ENCODE results near the gene LOXL1.
"Not testable (repeated sequence)": the region's sequence is repeated elsewhere in the genome, so short reads cannot be mapped to it uniquely, and the experiment has no call there.

Gene LOXL1

DNA sequence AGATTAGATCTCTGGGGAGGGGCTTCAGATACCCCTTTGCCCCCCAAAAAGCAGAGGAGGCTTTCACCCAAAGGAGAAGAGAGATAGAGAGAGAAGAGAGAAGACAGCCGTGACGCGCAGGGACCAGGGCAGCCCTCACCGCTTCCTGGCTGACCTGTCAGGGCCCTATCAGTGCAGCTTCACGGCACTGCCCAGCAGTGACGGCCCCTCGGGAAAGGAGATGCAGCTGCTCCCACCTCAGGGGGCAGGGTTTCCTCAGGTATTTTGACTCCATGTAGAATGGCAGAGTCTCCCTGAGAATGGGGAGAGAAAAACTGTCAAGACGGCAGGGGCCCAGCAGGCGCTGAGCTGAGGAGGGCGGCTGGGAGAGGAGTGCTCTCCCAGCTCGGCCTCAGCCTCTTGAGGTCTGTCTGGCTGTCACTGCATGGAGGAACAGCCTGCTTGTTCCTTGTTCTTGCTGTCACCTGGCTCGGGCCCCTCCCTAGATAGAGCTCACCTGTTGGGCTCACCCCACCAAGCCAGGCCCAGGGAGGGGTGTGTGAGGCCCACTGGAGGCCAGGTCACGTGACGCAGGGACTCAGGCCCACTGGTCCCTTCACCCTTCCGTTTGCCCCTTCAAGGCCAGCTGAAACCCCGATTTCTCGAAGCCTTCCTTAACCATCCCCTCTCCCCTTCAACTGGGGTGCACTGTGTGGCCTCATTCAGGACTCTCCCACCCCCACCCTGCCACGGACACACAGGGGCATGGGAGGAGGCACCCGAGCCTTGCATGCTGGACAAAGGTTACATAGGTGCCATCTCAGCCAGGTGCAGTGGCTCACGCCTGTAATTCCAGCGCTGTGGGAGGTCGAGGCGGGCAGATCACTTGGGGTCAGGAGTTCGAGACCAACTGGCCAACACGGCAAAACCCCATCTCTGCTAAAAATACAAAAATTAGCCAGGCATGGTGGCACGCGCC, 28.2 kb downstream of the LOXL1 start:
- no peak for DNase-seq

DNA sequence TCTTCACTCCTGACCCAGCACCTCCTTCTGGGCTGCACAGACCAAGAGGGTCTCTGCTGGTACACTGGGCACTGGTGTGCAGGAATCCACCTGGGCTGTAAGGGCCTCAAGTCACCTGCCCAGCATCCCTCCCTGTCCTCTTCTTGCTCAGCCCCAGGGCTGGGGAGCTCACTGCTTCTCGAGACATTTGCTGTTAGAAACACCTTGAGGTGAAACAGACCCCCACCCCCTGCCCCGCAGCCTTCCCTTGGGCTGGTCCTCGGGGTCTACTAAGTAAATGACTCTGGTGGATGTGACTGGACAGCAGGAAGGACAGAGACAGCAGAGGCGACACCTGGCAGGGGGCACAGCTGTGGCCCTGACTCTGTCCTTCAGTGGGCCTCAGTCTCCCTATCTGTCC, 29.1 kb downstream of the LOXL1 start:
- DNase-seq = no peak

DNA sequence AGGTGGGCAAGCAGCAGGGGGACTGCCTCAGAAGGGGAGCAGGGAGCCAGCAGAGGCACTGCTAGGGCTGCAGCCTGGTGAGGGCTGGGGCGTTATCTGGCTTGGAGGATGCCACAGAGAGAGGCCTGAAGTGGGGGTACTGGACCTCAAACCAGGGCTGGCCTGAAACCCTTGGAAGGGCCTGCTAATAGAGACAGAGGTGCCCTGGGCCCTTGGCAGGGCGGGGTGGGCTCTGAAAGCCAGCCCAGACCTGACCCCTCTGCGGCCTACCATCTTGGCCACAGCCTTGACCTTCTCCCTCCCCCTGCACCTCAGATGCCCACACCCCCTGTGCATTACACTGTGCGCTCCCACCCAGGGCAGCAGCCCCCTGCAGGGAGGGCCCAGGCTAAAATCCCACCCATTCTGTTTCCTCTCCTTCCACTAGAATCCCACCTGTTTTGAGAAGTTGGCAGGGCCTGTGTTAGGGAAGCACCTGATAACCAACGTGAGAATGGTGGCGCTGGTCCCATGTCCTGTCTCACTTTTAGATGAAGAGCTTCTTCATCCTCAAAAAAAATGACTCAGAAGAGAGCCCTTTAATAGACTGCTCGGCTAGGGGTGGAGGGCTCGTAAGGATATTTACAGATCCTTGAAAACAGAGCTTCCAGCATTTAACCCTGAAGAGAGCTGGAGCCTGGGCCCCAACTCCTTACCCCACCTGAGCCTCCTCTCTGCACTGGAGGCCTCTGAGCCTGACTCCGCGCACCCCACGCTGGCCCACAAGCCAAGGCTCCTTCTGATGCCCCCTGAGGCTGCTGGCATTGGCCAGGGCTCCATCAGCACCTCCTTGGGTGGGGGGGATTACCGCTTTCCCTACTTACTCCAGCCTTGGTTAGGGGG, 29.8 kb downstream of the LOXL1 start:
- no peak for DNase-seq

DNA sequence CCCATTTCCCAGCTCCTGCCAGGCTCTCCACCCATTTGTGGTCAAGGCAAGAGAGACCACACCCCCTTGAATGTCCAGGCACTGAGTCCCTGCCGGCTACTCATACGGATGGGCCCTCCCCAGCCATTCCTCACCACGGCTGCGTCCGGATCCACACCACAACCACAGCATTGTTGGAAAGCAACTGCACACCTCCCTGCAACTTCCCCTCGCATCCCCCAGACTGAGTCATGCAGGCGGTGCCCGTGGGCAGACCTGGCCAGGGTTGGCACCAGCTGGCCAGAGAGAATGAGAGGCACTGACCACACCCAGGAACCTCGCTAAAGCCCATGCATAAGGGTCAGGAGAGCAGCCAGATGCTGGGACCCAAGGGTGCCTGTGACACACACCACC, 30.5 kb downstream of the LOXL1 start:
- peak; percentile 87 for DNase-seq

DNA sequence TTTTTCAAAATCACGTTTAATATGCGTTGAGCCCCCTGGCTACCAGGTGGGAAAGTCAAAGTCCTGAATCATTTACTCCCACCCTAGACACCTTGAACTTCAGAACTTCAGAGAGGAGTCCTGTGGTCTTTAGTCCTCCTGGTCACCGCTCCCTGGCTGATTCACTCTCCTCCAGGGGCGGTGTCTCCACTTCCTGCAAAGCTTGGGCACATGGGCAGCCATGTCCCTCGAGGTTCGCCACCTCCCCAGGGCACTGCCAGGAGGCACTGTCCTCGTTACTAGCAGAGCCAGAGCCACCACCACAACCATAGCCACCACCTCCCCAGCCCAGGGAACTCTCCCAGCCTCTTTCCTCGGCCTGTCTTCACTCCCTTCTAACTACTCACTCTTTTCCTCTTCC, 31.0 kb downstream of the LOXL1 start:
- no peak for DNase-seq

DNA sequence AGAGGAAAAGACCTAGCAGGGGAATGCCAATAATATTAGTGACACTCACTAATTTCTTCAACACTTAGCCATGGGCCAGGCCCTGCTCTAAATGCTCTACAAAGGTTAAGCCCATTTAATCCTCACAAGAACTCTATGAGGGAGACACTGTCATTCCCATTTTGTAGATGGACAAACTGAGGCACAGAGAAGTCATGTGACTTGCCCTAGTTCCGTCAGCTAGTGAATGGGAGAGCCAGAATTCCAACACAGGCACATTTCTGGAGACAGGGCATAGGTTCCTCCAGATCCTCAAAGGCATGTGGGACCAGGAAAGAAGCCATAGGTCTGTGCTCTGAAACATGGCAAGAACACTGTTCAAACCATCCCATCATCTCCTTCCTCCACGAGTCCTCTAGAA, 31.5 kb downstream of the LOXL1 start:
- DNase-seq = no peak

DNA sequence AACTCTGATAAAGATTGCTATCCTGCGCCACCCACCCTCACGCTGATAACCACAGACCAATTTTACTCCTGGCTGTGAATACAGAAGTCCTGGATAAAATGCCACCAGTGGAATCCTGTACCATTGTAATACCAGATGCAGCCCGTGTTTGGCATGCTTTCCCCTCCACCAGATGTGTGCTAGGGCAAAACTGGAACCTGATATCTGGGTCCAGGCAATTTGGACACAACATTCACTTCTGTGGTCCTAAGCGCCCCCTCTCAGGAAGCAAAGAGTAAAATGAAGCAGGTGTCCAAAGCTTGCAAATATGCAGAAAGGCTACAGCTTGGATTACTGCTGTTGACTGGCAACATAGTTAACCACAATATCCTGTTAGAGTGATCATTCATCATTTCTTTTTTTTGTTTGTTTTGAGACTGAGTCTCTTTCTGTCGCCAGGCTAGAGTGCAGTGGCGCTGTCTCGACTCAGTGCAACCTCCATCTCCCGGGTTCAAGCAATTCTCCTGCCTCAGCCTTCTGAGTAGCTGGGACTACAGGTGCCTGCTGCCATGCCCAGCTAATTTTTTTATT, 32.8 kb downstream of the LOXL1 start:
- DNase-seq = no peak

DNA sequence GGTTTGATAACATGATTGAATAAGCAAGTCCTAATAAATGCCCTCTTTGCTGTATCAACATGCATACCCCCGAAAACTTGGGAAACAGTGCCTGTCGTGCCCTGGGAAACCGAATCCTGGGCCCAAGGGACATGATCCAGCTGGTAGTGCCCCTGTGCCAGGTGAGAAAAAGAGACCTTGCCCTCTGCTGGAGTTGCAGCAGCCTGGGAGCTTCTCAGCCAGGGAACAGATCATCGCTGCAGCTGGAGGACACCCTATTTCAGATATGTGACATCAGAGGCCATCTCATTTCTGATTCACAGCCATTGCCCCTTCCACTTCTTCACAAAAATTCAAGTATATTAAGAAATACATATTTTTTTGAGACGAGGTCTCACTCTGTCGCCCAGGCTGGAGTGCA, 33.5 kb downstream of the LOXL1 start:
- DNase-seq = no peak

DNA sequence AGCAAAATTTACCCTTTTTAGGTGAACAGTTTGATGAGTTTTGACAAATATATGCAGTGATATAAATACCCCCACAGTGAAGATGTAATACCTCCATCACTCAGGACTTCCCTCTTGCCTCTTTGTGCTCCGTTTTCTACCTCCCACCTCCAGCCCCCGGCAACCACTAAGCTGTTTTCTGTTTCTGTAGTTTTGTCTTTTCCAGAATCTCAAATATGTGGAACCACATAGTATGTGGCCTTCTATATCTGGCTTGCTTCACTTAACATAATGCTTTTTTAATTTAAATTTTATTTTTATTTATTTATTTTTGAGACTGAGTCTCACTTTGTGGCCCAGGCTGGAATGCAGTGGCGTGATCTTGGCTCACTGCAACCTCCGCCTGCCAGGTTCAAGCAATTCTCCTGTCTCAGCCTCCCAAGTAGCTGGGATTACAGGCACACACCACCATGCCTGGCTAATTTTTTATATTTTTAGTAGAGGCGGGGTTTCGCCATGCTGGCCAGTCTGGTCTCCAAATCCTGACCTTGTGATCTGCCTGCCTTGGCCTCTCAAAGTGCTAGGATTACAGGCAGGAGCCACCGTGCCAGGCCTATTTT, 34.3 kb downstream of the LOXL1 start:
- peak; percentile 50 for DNase-seq

DNA sequence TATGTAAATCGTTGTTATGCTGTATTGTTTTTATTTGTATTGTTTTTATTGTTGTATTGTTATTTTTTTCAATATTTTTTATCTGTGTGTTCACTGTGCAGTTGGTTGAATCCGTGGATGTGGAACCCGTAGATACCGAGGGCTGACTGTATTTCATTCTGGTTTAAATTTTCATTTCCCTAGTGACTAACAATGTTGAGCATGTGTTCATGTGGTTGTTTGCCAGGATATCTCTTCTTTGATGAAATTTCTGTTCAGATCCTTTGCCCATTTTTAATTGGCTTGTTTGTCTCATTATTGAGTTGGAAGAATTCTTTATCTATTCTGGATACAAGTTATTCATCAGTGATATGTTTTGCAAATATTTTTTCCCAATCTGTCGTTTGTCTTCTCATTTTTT, 36.2 kb downstream of the LOXL1 start:
- no peak for DNase-seq

DNA sequence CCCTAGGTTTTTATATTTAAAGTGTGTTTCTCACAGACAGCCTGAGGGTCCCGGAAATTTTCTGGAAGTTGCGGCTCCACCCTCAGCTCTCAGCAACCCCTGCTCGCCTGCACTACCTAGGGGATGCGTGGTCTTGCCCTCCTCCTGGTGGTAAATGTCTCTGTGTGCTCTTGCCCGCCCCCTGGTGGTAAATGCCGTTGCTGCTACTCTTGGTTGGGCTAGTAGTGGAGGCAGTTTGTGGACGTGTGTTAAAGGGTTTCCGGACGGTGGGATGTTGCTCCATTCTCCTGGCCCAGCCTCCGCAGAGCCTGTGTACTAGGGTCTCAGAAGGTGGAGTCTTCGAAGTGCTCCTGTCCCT, 38.5 kb downstream of the LOXL1 start:
- peak; percentile 78 for DNase-seq

DNA sequence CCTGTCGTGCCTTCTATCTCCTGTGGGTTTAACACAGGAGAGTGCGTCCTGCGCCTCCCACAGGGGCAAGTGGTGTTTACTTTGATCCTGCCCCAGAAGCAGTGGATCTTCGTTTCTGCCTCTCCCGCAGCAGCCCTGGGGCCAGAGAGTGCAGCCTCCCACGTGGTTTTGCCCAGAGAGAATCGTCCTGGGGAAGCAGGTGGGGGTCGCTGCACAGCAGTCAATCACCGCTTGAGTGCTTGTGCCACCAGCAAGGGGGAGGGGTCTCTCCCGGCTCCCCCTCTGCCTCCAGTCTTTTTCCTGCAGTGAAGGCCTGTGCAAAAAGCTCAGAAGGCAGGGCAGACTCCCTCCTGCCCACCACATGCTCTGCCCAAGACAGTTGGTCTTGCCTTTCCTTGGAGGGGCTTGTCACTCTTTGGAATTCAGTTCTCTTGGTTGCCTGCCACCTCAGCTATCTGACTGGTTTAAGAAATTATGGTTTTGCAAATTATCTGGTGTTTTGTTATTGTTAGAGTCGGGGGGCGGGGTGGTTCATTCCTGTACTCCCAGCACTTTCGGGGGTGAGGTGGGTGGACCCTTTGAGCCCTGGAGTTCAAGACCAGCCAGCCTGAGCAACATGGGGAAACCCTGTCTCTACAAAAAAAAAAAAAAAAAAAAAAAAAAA, 39.0 kb downstream of the LOXL1 start:
- DNase-seq = no peak

DNA sequence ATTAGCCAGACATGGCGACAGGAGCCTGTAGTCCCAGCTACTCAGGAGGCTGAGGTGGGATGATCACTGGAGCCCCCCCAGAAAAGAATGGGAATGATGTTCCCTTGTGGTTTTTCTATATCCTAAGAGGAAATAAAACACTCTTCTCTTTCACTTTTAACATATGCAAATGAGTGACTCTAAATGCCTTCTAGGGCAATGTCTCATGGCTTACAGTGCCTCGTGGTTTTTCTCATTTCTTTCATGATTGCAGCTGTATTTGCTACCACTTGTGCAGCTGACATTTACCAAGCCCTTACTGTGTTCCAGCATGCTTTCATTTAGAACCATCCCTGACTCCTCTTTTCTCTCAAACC, 39.5 kb downstream of the LOXL1 start:
- DNase-seq = peak; percentile 60

DNA sequence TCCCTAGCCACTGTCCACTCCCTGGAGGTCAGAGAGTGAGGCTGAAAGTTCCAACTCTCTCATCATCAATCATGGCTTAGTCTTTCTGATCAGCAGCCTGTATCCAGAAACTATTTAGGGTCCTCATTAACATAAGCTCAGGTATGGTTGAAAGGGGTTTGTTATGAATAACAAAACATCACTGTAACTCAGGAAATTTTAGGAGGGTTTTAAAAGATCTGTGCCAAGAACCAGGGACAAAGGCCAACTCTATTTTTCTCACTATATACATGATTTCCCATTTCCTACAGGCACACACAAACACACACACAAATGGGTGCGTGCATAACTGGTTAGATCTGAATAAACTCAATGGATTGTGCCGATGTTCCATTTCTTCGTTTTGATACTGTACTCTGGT, 42.2 kb downstream of the LOXL1 start:
- DNase-seq = no peak

DNA sequence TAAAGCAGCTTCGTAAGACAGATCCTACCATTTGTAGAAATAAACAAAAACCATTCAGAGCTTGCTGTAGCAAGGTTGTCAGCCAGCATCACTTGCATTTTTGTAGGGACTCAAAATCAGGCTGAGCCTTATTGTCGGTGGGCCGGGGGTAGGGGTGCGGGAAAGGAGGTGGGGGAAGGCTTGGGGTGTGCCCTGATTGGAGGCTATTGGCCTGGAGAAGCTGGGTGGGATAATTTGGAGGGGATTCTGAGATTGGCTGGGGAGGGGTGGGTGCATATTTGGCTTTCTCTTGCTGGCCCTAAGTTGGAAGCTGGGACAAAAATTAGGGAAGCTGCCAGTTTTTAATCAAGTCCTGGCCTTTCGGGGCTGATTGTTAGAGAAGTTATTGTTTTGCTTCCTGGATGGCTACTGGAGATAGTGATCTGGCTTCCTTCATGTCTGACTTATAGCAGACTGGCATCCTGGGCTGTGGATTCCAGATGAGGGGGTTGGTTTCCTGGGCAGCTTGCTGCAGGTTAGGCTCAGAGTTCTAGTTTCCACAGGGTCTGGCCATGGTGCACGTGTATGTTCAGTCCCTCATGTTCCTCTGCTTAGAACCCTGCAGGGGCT, 43.0 kb downstream of the LOXL1 start:
- DNase-seq = no peak

DNA sequence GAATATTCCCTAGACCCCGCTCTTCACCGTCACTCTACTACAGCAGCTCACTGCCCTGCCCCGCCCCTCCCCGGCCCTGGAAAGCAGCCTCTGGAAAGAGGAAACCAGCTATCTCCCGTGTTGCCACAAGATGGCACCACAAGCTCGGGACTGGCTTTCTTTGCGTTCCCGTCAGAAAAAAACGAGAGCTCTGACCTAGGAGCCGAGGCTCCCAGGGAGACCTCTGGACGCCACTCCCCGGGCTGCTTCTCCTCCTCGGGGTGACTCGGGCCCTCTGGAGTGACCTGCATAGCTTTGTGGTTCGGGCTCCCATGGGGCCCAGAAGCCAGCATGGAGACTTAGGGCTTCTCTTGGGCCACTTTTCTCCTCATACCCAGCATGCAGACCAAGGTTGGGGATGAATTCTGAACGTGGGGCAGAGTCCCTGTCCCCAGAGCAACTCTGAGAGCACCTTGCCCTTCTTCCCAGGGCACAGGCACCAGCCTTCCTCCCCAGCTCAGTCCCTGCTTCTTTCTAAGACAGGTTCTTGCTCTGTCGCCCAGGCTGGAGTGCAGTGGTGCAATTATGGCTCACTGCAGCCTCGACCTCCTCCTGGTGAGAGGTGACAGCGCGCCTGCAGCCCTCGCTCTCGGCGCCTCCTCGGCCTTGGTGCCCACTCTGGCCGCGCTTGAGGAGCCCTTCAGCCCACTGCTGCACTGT, 46.9 kb downstream of the LOXL1 start:
- peak; percentile 82 for DNase-seq

DNA sequence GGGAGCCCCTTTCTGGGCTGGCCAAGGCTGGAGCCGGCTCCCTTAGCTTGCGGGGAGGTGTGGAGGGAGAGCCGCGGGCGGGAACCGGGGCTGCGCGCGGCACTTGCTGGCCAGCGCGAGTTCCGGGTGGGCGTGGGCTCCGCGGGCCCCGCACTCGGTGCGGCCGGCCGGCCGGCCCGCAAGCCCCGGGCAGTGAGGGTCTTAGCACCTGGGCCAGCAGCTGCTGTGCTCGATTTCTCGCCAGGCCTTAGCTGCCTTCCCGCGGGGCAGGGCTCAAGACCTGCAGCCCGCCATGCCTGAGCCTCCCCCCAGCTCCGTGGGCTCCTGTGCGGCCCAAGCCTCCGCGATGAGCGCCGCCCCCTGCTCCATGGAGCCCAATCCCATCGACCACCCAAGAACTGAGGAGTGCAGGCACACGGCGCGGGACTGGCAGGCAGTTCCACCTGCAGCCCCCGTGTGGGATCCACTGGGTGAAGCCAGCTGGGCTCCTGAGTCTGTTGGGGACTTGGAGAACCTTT, 47.5 kb downstream of the LOXL1 start:
- DNase-seq = not testable (repeated sequence)

DNA sequence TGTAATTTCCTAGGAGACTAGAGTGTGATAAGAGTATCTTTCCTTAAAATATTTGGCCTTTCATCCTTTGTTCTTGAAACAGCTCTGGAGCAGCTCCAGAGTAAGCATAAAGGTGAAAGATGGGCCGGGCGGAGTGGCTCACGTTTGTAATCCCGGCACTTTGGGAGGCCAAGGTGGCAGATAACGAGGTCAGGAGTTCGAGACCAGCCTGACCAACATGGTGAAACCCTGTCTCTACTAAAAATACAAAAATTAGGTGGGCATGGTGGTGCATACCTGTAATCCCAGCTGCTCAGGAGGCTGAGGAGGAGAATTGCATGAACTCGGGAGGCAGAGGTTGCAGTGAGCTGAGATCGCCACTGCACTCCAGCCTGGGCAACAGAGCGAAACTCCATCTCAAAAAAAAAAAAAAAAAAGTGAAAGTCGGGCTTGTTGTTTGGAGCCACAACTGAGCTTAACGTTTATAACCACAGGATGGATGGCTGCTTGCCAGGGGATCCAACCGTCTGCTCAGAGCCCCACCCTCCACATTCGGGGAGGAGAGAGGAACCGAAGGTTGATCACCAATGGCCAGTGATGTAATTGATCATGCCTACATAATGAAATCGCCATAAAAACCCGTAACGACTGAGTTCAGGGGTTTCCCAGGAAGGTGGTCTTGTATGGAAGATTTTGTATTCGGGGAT, 49.3 kb downstream of the LOXL1 start:
- peak; percentile 69 for DNase-seq

DNA sequence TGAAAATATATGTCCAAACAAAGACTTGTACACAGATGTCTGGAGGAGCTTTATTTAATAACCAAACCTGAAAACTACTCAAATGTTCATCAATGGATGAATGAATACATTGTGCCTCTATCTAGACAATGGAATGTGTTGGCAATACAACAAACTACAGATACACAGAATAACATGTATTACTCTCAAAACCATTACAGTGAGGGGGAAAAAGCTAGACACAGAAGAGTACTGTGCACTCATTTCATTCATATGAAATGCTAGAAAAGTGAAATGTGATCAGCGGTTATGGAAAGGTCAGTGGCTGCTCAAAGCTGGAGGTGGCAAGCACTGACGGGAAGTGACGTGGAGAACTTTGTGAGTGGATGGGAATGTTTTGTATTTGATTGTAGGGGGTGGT, 52.6 kb downstream of the LOXL1 start:
- no peak for DNase-seq

DNA sequence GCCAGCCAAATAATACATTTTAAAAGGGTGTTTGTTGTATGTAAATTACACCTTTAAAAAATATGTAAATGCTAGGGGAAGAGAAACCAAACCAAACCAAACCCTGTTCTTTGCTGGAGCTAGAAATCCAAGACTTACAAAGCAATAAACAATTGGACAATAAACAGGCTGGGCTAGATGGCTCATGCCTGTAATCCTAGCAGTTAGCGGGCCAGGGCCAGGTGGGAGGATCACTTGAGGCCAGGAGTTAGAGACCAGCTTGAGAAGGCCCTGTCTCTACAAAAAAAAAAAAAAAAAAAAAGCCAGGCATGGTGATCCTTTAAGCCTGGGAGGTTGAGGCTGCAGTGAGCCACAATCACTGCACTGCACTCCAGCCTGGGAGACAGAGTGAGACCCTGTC, 53.4 kb downstream of the LOXL1 start:
- no peak for DNase-seq

DNA sequence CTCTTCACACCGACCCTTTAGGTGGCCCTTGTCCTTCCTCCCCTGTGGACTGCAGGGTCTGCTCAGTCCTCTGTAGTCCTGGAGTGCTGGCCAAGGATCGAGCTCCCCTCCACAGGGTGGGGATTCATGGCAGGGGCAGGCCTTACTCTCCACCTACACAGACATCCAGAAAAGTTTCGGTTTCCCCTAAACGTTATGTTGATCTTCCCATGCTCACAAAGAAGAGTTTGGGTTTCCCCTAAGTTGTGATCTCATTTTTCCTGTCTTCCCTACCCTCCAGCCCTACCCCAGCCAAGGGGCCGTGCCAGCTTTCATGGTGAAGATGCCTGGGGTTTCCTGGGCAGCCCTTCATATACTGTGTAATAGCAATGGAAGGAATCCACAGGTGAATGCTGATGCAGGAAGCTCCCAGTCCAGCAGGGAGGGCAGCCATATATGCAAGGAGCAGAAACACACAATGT, 55.5 kb downstream of the LOXL1 start:
- DNase-seq = no peak

Measured in fibroblast of skin of right biceps (primary cell).